WI38 (cell line): ENCODE results near the gene RPIA.
"Not testable (repeated sequence)": the region's sequence is repeated elsewhere in the genome, so short reads cannot be mapped to it uniquely, and the experiment has no call there.

Experiments used
- H3K4me3 ChIP-seq: 2 replicates; pipeline ENCODE4 v1.5.1; 2011; ENCODE audit warnings: low read depth, mild to moderate bottlenecking, control low read depth, low read length
- CTCF ChIP-seq: IDR thresholded peaks from 2 replicates; pipeline ENCODE4 v1.5.1; 2012; ENCODE audit warnings: low read depth, mild to moderate bottlenecking, control low read depth, low read length

Gene RPIA

GRCh38 chr2:88747990-88748389, 56.5 kb downstream of the RPIA start:
- no peak overlapping the region for H3K4me3 ChIP-seq
- TF ChIP-seq CTCF: no peak

- H3K4me3 ChIP-seq: no peak overlapping the region
- TF ChIP-seq CTCF: no peak
Observed at GRCh38 chr2:88751768-88752167, 60.3 kb downstream of the RPIA start.

- no peak for TF ChIP-seq CTCF
- no peak overlapping the region for H3K4me3 ChIP-seq
Observed at GRCh38 chr2:88753833-88754584, 62.5 kb downstream of the RPIA start.

DNA sequence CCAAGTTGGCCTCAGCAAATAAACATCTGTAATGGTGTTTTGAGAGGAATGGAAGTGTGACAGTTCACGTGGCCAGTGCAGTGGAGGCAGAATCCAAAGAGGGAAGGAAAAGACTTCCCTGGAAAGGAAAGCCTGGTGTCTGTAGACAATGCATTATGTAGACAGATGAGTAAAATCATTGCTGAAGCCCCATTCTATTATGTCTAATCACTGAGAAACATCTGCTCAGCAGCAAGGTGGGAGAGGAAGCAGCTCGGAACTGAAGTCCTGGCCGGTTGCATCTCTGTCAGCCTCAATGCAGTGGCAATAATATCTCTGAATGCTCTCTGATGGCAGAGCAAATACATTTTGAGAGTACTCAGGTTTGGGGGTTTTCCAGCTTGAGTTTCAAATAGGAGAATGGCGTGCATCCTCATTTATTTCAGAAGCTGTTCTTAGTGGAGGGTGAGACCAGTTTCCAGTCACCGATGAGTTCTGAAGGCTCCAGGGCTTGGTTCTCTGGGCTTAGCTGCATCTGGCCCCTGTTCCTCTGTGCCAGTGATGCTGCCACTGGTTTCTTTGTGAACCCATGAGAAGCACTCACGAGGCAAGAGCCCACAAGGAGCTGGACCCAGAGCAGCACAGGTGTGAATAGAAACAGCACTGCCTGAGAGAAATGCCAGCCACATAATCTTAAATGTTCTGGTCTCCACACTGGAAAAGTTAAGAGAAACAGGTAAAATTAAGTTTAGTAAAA, 63.3 kb downstream of the RPIA start:
- TF ChIP-seq CTCF: no peak
- no peak overlapping the region for H3K4me3 ChIP-seq

- no peak for TF ChIP-seq CTCF
- H3K4me3 ChIP-seq: no peak overlapping the region
Observed at GRCh38 chr2:88755836-88756235, 64.4 kb downstream of the RPIA start.

- H3K4me3 ChIP-seq: no peak overlapping the region
- no peak for TF ChIP-seq CTCF
Observed at GRCh38 chr2:88757025-88757424, 65.6 kb downstream of the RPIA start.

DNA sequence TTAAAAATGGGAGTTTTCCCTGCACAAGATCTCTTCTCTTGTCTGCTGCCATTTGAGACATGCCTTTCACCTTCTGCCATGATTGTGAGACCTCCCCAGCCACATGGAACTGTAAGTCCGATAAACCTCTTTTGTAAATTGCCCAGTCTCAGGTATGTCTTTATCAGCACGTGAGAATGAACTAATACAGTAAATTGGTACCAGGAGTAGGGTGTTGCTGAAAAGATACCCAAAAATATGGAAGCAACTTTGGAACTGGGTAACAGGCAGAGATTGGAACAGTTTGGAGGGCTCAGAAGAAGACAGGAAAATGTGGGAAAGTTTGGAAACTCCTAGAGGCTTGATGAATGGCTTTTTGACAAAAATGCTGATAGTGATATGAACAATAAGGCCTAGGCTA, 67.2 kb downstream of the RPIA start:
- H3K4me3 ChIP-seq: not testable (repeated sequence)
